Hepatocyte (in vitro differentiated cells): ENCODE data around the gene EXOC6B. TPM values are rescaled to one million over a fixed set of nuclear protein-coding genes. Genes with fewer than 3 reads are reported as not detected.
A peak's percentile ranks its signal among the peaks of the same experiment; 100 is the strongest.

Experiments used
- DNase-seq: peaks from one replicate; pipeline ENCODE4 v3.0.0-alpha.2; 2016; ENCODE audit warnings: low spot score
- H2AFZ ChIP-seq: fragments of 200-600 bp; sonication (generic); 2 replicates; pipeline ENCODE4 v1.6.0; 2016; ENCODE audit warnings: antibody characterized with exemption, mild to moderate bottlenecking
- H3K27ac ChIP-seq: fragments of 200-600 bp; sonication (generic); 2 replicates; pipeline ENCODE4 v1.5.1; 2016; ENCODE audit warnings: mild to moderate bottlenecking
- H3K27me3 ChIP-seq: fragments of 200-600 bp; sonication (generic); 2 replicates; pipeline ENCODE4 v1.6.1; 2016
- H3K36me3 ChIP-seq: fragments of 200-600 bp; sonication (generic); replicated peaks from 2 replicates; pipeline ENCODE4 v1.5.1; 2016; ENCODE audit warnings: low read depth; ENCODE audit not compliant: insufficient read depth
- H3K4me1 ChIP-seq: fragments of 200-600 bp; sonication (generic); 2 replicates; pipeline ENCODE4 v1.5.1; 2016; ENCODE audit warnings: mild to moderate bottlenecking, moderate library complexity; ENCODE audit not compliant: insufficient read depth
- H3K4me2 ChIP-seq: fragments of 200-600 bp; sonication (generic); 2 replicates; pipeline ENCODE4 v1.6.0; 2016
- H3K4me3 ChIP-seq: fragments of 200-600 bp; sonication (generic); 2 replicates; pipeline ENCODE4 v1.5.1; 2016; ENCODE audit warnings: mild to moderate bottlenecking
- H3K79me2 ChIP-seq: fragments of 200-600 bp; sonication (generic); 2 replicates; pipeline ENCODE4 v1.6.0; 2017; ENCODE audit warnings: mild to moderate bottlenecking
- H3K9me2 ChIP-seq: fragments of 200-600 bp; sonication (generic); replicated peaks from 2 replicates; pipeline ENCODE4 v1.6.0; 2017; ENCODE audit warnings: mild to moderate bottlenecking; ENCODE audit not compliant: insufficient read depth
- H3K9me3 ChIP-seq: fragments of 200-600 bp; sonication (generic); 2 replicates; pipeline ENCODE4 v1.5.1; 2016; ENCODE audit warnings: low read depth, mild to moderate bottlenecking
- H4K20me1 ChIP-seq: fragments of 200-600 bp; sonication (generic); 2 replicates; pipeline ENCODE4 v1.6.0; 2016; ENCODE audit warnings: mild to moderate bottlenecking; ENCODE audit not compliant: insufficient read depth, poor library complexity, severe bottlenecking
- CTCF ChIP-seq: fragments of 200-600 bp; sonication (generic); IDR thresholded peaks from 2 replicates; pipeline ENCODE4 v1.5.1; 2016; ENCODE audit warnings: antibody characterized with exemption, mild to moderate bottlenecking; ENCODE audit not compliant: poor library complexity
- EZH2 ChIP-seq: fragments of 200-600 bp; sonication (generic); IDR thresholded peaks from 2 replicates; pipeline ENCODE4 v1.6.1; 2016; ENCODE audit warnings: antibody characterized with exemption, mild to moderate bottlenecking, borderline replicate concordance
- EZH2phosphoT487 ChIP-seq: fragments of 200-600 bp; sonication (generic); IDR thresholded peaks from one replicate; pipeline ENCODE4 v1.6.1; 2018; ENCODE audit warnings: antibody characterized with exemption, mild to moderate bottlenecking, low read depth, moderate library complexity; ENCODE audit not compliant: unreplicated experiment, severe bottlenecking
- WGBS: methylation state at CpG from one replicate; pipeline ENCODE4 v1.1.6; 2016; ENCODE audit warnings: low lambda C conversion rate; ENCODE audit errors: missing lambda C conversion rate; 5-methylcytosine and 5-hydroxymethylcytosine counted together
- polyA plus RNA-seq: library from polyadenylated mRNA; unstranded; fragments of >200 nt; fragmentation: Nextera tagmentation; extraction: Ambion mirVana; gene quantifications from 2 replicates; pipeline ENCODE4 v1.2.1, GENCODE V29; 2016
- total RNA-seq: library from RNA; depleted of rRNA; stranded (reverse); fragments of >200 nt; gene quantifications from 2 replicates; pipeline ENCODE4 v1.2.3, GENCODE V29; 2014

The EXOC6B gene
- total and polyA plus RNA-seq, 2 experiments from 2014 or later: 11.8 to 36.2 TPM

- no peaks in the 10 kb centered on the region for H3K9me3 ChIP-seq
Measured at GRCh38 chr2:72682061-72682460, 143.8 kb downstream of the EXOC6B start.

GRCh38 chr2:72681016-72681995, 144.5 kb downstream of the EXOC6B start:
- no peak overlapping the region for H2AFZ ChIP-seq
- no peaks in the 10 kb centered on the region for H3K9me3 ChIP-seq
- WGBS: 78% methylated on average over 3 of the region's 3 CpGs
- H3K79me2 ChIP-seq: peaks cover 4% of the 10 kb centered on the region
- TF ChIP-seq EZH2 (no peak), CTCF (no peak), EZH2phosphoT487 (no peak)
- no peaks in the 10 kb centered on the region for H3K36me3 ChIP-seq
- no peaks in the 10 kb centered on the region for H3K27me3 ChIP-seq
- no peak overlapping the region for H3K4me2 ChIP-seq
- no peak for DNase-seq
- H3K9me2 ChIP-seq: no peaks in the 10 kb centered on the region
- no peak overlapping the region for H3K4me3 ChIP-seq
- H3K27ac ChIP-seq: peak overlapping the region; percentile 1
- H3K4me1 ChIP-seq: peaks cover 17% of the 10 kb centered on the region
- no peaks in the 10 kb centered on the region for H4K20me1 ChIP-seq

More at GRCh38 chr2:72682061-72682460, 143.8 kb downstream of the EXOC6B start:
- Histone ChIP-seq H2AFZ (no peak overlapping the region), H3K4me1 (peaks cover 18% of the 10 kb centered on the region), H3K36me3 (no peaks in the 10 kb centered on the region), H3K9me2 (no peaks in the 10 kb centered on the region), H3K79me2 (peaks cover 4% of the 10 kb centered on the region), H4K20me1 (no peaks in the 10 kb centered on the region), H3K4me3 (no peak overlapping the region), H3K27ac (peak overlapping the region; percentile 1), H3K27me3 (no peaks in the 10 kb centered on the region), H3K4me2 (no peak overlapping the region)
- no peak for DNase-seq
- TF ChIP-seq CTCF: no peak
- no peak for TF ChIP-seq EZH2phosphoT487
- no peak for TF ChIP-seq EZH2

GRCh38 chr2:72678024-72678423, 147.8 kb downstream of the EXOC6B start:
- H3K79me2 ChIP-seq: peaks cover 4% of the 10 kb centered on the region
- DNase-seq: no peak
- TF ChIP-seq EZH2: no peak
- TF ChIP-seq CTCF: no peak
- no peak for TF ChIP-seq EZH2phosphoT487
- no peaks in the 10 kb centered on the region for H3K9me2 ChIP-seq
- H4K20me1 ChIP-seq: no peaks in the 10 kb centered on the region
- H3K9me3 ChIP-seq: no peaks in the 10 kb centered on the region
- peaks cover 25% of the 10 kb centered on the region for H3K4me1 ChIP-seq
- no peak overlapping the region for H3K4me2 ChIP-seq
- H3K36me3 ChIP-seq: no peaks in the 10 kb centered on the region
- no peak overlapping the region for H3K4me3 ChIP-seq
- no peak overlapping the region for H2AFZ ChIP-seq
- H3K27me3 ChIP-seq: no peaks in the 10 kb centered on the region
- H3K27ac ChIP-seq: no peak overlapping the region
- WGBS: 98% methylated on average over 2 of the region's 2 CpGs
